Activated T-cell treated with anti-CD3 and anti-CD28 coated beads, Interleukin-2, amount 50 U/mL, for 24 hours (primary cell): Measurements from ENCODE around the gene DPH2.

Experiments
- DNase-seq: peaks from one replicate; pipeline ENCODE4 v3.0.0-alpha.2; 2020
- H3K27ac Mint-ChIP-seq: 2 replicates; pipeline ENCODE4 v1.8.0; 2020; ENCODE audit warnings: mild to moderate bottlenecking, mixed read lengths
- H3K27me3 Mint-ChIP-seq: 2 replicates; pipeline ENCODE4 v1.8.0; 2020; ENCODE audit warnings: mixed read lengths
- H3K36me3 Mint-ChIP-seq: 2 replicates; pipeline ENCODE4 v1.8.0; 2020; ENCODE audit warnings: low read depth, mixed read lengths
- H3K4me1 Mint-ChIP-seq: 2 replicates; pipeline ENCODE4 v1.8.0; 2020; ENCODE audit warnings: low read depth, mixed read lengths
- H3K4me3 Mint-ChIP-seq: 2 replicates; pipeline ENCODE4 v1.8.0; 2020; ENCODE audit warnings: mild to moderate bottlenecking, moderate library complexity, mixed read lengths
- H3K9me3 Mint-ChIP-seq: 2 replicates; pipeline ENCODE4 v1.8.0; 2020; ENCODE audit warnings: mixed read lengths

DPH2 gene

GRCh38 chr1:44010935-44011471 lies 41.2 kb downstream of the DPH2 start:
- DNase-seq: no peak
- Mint-ChIP-seq H3K9me3 (no peaks in the 10 kb centered on the region), H3K27ac (no peak overlapping the region), H3K4me3 (no peak overlapping the region), H3K36me3 (peaks cover 4% of the 10 kb centered on the region), H3K27me3 (no peaks in the 10 kb centered on the region), H3K4me1 (peaks cover 8% of the 10 kb centered on the region)

GRCh38 chr1:44012404-44012803 lies 42.6 kb downstream of the DPH2 start:
- Mint-ChIP-seq H3K4me1 (peaks cover 8% of the 10 kb centered on the region), H3K27ac (no peak overlapping the region), H3K9me3 (no peaks in the 10 kb centered on the region), H3K36me3 (peaks cover 2% of the 10 kb centered on the region), H3K27me3 (no peaks in the 10 kb centered on the region), H3K4me3 (no peak overlapping the region)
- DNase-seq: no peak

DNA sequence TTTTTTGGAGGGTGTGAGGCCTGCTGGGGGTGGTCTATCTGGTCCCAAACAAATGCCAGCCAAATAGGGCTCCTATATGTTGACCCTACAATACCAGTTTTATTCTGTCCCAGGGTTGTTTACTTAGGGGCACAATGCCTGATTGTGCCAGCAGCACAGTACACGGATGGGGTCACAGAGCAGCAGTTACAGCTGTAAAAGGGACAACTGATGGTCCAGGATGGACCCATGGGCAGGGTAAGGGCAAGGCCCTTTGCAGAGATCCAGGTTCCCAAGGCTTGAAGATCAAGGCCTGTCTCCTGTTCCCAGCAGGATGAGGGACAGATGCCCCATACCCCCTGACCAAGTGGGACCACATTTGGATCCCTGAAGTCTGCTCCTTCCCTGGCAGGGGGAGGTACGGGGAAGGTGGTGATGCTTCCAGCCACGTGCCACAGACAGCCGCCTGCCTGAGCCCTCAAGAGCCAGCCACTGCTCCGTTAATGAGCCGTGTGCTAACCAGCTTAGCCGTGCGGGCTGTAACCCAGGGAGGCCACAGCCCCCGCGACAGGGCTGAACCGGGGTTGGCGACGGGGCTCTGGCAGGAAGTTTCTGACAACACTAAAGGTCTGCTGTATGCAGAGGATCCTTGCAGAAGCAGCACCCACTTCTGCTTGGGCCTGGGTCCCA lies 43.3 kb downstream of the DPH2 start:
- peaks cover 2% of the 10 kb centered on the region for H3K36me3 Mint-ChIP-seq
- H3K9me3 Mint-ChIP-seq: no peaks in the 10 kb centered on the region

GRCh38 chr1:44013949-44014348 lies 44.1 kb downstream of the DPH2 start:
- Mint-ChIP-seq H3K27ac (no peak overlapping the region), H3K36me3 (peaks cover 2% of the 10 kb centered on the region), H3K4me3 (no peak overlapping the region)

More for the DNA sequence above, 43.3 kb downstream of the DPH2 start:
- peaks cover 8% of the 10 kb centered on the region for H3K4me1 Mint-ChIP-seq
- no peaks in the 10 kb centered on the region for H3K27me3 Mint-ChIP-seq
- no peak for DNase-seq
- H3K4me3 Mint-ChIP-seq: no peak overlapping the region
- no peak overlapping the region for H3K27ac Mint-ChIP-seq

GRCh38 chr1:44014365-44015104 lies 44.7 kb downstream of the DPH2 start:
- no peak overlapping the region for H3K4me3 Mint-ChIP-seq
- H3K27me3 Mint-ChIP-seq: no peaks in the 10 kb centered on the region
- no peak for DNase-seq
- H3K9me3 Mint-ChIP-seq: no peaks in the 10 kb centered on the region
- H3K4me1 Mint-ChIP-seq: peaks cover 8% of the 10 kb centered on the region
- no peak overlapping the region for H3K27ac Mint-ChIP-seq
- peaks cover 1% of the 10 kb centered on the region for H3K36me3 Mint-ChIP-seq

More at GRCh38 chr1:44013949-44014348, 44.1 kb downstream of the DPH2 start:
- Mint-ChIP-seq H3K9me3 (no peaks in the 10 kb centered on the region), H3K4me1 (peaks cover 8% of the 10 kb centered on the region), H3K27me3 (no peaks in the 10 kb centered on the region)
- DNase-seq: no peak

DNA sequence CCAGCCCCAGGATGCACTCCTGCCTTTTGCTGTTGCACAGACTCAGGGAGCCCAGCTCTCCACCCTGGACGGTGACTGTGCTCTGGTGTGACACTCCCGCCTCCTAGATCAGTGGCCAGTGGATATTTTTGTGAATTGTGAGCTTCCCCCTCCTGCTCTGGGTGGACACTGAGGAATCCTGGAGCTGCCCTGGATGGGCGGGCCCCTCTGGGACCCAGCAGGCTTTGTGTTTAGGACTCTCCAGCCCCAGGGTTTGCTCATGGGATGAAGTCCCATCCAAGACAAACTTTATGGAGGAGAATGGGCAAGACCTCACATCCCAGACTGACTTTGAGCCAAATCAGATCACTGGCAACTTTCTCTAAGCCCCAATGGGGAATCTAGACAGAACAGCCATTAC lies 45.4 kb downstream of the DPH2 start:
- Mint-ChIP-seq H3K4me3 (no peak overlapping the region), H3K9me3 (no peaks in the 10 kb centered on the region), H3K36me3 (peaks cover under 1% of the 10 kb centered on the region), H3K27me3 (no peaks in the 10 kb centered on the region), H3K27ac (no peak overlapping the region), H3K4me1 (peaks cover 8% of the 10 kb centered on the region)
- DNase-seq: no peak

DNA sequence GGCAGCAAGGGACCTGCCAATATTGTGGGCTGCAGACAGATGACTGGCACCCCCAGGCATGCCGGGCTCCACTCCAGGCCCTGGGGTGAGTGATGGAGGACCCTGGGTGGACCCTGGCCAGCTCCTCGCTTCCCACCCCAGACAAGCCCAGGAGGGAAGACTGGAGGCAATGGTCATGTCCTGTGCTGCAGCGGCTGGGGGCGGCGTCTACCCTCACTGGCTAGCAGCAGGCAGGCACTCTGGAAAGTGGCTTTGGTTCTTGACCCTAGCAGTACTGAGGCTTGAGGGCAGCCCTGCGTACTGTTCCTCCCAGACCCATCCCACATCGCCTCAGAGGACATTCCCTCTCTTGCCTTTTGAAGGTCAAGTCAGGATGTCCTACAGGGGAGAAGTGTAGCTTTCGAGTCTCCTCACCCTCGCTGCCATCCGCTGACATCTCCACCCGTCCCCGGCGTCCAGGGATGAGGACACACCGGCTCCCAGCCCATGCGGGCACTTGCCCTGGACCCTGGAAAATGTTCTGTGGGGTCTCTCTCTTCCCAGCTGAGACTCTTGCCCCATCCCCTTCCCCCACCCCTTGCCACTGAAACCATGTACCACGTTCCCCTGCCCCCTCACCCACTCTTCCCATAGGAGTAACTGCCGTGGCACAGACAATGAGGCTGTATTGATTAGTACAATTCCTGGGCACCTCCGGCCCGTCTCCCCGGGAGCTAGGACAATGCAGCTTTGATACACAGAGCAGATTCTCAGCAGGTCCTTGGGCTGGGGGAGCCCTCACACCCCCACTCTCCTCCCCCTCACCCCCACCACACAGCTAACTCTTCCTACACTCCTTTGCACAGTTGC lies 46.5 kb downstream of the DPH2 start:
- H3K9me3 Mint-ChIP-seq: no peaks in the 10 kb centered on the region
- peaks cover 8% of the 10 kb centered on the region for H3K4me1 Mint-ChIP-seq
- DNase-seq: no peak
- no peaks in the 10 kb centered on the region for H3K27me3 Mint-ChIP-seq
- no peak overlapping the region for H3K4me3 Mint-ChIP-seq
- H3K27ac Mint-ChIP-seq: no peak overlapping the region
- H3K36me3 Mint-ChIP-seq: peaks cover 8% of the 10 kb centered on the region

- H3K4me3 Mint-ChIP-seq: no peak overlapping the region
- H3K4me1 Mint-ChIP-seq: peaks cover 8% of the 10 kb centered on the region
- no peaks in the 10 kb centered on the region for H3K27me3 Mint-ChIP-seq
- H3K36me3 Mint-ChIP-seq: peaks cover 14% of the 10 kb centered on the region
- DNase-seq: no peak
- H3K27ac Mint-ChIP-seq: no peak overlapping the region
- no peaks in the 10 kb centered on the region for H3K9me3 Mint-ChIP-seq
Measured at GRCh38 chr1:44016890-44017400, 47.1 kb downstream of the DPH2 start.

DNA sequence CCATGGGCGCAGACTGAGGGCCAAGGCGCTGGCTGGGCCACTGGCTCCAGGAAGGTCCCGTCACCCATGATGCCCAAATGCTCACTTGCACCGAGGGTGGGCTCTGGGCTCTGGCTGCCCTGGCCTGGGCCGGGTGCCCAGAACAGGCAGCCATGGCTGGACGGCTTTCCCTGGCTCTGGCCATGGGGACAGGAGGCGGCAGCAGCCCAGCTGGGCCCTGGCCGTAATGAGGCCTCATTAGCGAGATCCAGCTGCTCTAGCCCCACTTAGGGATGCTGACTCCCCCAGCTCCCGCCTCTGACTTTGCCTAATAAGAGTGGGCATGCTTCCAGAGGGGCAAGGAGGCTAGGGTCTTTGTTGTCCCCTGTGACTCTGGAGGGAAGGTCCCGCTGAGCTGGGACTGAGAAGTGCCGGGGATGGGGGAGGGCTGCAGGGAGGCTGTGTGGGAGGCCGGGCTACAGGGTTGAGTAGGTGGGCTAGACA lies 49.7 kb downstream of the DPH2 start:
- Mint-ChIP-seq H3K4me3 (no peak overlapping the region), H3K4me1 (no peaks in the 10 kb centered on the region), H3K27ac (no peak overlapping the region), H3K9me3 (no peaks in the 10 kb centered on the region), H3K27me3 (no peaks in the 10 kb centered on the region), H3K36me3 (peaks cover 21% of the 10 kb centered on the region)
- no peak for DNase-seq

DNA sequence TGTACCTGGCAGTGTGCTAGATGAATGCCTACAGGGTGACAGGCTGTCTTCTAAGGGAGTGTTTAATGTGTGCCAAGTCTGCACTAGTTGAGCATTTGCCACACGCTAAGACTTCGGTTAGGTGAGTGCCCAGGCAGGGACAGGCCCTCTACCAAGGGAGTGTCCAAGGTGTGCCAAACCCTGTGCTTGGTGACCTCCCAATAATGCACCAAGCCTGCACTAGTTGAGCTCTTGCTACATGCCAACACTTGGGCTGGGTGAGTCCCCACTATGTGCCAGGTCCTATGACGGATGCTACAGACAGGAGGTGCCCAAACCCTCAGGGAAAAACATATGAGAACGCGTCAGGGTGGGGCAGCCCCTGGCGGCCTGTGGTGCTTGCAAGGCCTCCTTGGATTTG lies 50.7 kb downstream of the DPH2 start:
- Mint-ChIP-seq H3K36me3 (peaks cover 25% of the 10 kb centered on the region), H3K27me3 (no peaks in the 10 kb centered on the region)

DNA sequence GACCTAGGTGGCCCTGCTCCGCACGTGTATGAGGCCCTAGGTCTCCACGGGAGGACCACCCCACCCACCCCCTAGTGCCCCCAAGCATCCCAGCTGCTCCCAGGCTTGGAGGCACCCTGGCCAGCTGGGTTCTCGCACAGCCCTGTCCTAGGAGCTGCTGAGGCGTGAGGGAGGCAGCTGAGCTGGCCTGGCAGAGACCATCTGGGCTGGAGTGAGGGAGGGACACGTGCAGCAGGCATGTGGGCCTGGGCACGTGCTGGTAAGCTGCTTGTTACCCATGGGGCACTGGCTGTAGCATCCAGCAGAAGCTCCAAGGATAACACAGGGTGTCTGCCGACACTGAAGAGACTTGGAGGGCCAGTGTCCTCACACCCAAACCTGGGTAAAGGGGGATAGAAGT lies 51.3 kb downstream of the DPH2 start:
- Mint-ChIP-seq H3K4me1 (no peaks in the 10 kb centered on the region), H3K27me3 (no peaks in the 10 kb centered on the region), H3K36me3 (peaks cover 25% of the 10 kb centered on the region), H3K27ac (no peak overlapping the region), H3K4me3 (no peak overlapping the region), H3K9me3 (no peaks in the 10 kb centered on the region)
- DNase-seq: no peak

More for the DNA sequence above, 50.7 kb downstream of the DPH2 start:
- H3K4me3 Mint-ChIP-seq: no peak overlapping the region
- no peaks in the 10 kb centered on the region for H3K9me3 Mint-ChIP-seq
- H3K27ac Mint-ChIP-seq: no peak overlapping the region
- DNase-seq: no peak
- no peaks in the 10 kb centered on the region for H3K4me1 Mint-ChIP-seq

DNA sequence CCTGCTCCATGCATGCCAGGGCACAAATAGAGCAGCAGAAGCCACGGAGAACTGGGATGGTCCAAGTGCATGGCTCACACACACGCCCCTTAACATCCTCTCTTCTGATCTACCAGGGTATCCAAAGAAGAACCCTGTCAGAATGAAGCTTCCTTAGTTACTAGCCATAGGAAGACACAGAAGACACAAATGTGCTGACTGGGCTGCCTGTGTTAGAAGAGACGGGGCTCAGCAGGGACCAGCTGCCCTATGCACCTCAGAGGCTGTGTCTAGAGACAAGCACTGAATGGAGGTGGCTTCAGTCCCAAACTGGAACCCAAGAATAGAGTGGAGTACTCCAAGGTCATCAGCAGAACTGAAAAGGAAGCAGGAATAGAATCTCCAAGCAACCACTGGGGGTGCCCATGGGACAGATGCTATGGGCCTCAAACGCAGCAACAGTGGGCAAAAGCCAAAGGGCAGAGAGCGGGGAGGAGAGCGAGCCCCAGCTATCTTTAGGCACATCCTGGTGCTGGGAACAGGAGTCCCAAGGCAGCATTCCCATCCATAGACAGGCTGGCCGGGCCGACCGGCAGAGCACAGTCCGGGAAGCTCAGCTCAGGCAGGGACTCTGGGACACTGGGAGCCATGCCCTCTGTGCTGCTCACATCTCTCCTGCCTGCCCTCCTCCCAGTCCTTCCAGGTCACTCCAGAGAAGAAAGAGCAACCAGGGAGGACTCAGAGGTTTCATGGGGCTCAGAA lies 51.9 kb downstream of the DPH2 start:
- Mint-ChIP-seq H3K9me3 (no peaks in the 10 kb centered on the region), H3K4me3 (no peak overlapping the region), H3K4me1 (no peaks in the 10 kb centered on the region), H3K36me3 (peaks cover 25% of the 10 kb centered on the region), H3K27me3 (no peaks in the 10 kb centered on the region), H3K27ac (no peak overlapping the region)
- no peak for DNase-seq
